ENCODE data around the gene TMEM184A. TPM values are rescaled to one million over a fixed set of nuclear protein-coding genes. Genes with fewer than 3 reads are reported as not detected.

Gene TMEM184A
- polyA plus RNA-seq, 2 of the 4 experiments (the other 2 are of a cell fraction), result 14.3 to 18.4 TPM

DNA sequence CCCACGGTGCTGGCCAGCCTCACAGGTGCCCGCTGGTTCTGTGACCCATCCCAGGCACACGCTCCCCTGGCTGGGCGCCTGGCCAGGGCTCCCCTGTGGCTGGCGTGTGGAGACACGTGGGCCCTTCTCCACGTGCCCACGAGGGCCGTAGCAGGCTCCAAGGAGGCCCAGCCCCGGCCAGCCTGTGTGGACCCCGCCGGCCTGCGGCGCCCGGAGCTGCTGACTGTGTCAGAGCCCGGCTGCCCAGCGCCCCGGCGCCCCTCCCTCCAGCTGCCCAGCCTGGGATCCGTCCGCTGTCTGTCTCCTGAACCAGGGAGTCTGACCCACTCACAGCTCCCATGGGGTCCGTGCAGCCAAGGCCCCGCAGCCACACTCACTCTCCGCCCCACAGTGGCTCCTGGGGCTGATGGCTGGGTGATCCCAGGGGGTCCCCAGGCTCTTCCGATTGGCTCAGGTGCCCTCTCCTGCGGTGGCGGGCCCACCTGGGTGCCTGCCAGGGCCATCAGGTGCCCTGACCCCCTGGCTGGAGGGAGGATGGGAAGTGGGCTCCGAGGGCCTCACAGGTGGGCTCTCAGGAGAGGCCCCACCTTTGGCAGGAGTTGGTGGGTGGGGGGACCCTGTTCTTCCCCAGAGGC, 9.6 kb downstream of the TMEM184A start:
- 85% methylated on average over 17 of the region's 28 CpGs for WGBS (ENCODE audit: missing lambda C conversion rate)
- no peak for FAIRE-seq
- TF ChIP-seq JUN (IDR thresholded peaks at IDR 0.05) (0 out of 5 replicates have a peak, but pooled peaks of 1 of the 2 experiments have one; percentile 25), POLR2AphosphoS2 (conservative IDR thresholded peaks at IDR 0.05; ENCODE audit: low read length) (0 out of 2 replicates have a peak, but pooled peaks have one; percentile 25), EP300 (IDR thresholded peaks at IDR 0.05) (no peak), TFCP2L1 (CRISPR knock-in tag; IDR thresholded peaks at IDR 0.05) (peak; percentile 67; the same call in 1 of the 2 replicates), HOXB13 (CRISPR knock-in tag; IDR thresholded peaks at IDR 0.05; ENCODE audit: low read depth) (no peak)
- peak overlapping the region; percentile 97 to 98; a peak in 5 of 6 replicates for H3K27ac ChIP-seq
- peak in 1 of 2 experiments; percentile 59 for DNase-seq (ENCODE audit: low read depth in 1 of 2, low spot score in 1 of 2)
- H3K4me3 ChIP-seq, result no peak overlapping the region
- H3K9me3 ChIP-seq, result no peaks in the 10 kb centered on the region
- H3K4me2 ChIP-seq, result no peak overlapping the region; the same call in 2 of the 3 replicates
- ChIA-PET CTCF (interaction anchor here (1.5 to 18.4 kb wide), 3 partner anchors 10 to 37 kb away, joined by 3 to 204 read pairs (median 5); partner anchors contain the start of gene TMEM184A), POLR2A (interaction anchor here (4.3 kb wide), 1 partner anchor 9 kb away, joined by 24 read pairs; the partner anchor contains the start of gene TMEM184A)
- peaks cover 67% of the 10 kb centered on the region for H3K4me1 ChIP-seq
- ATAC-seq, result peak; percentile 1 to 3; a peak in 4 of 6 replicates

DNA sequence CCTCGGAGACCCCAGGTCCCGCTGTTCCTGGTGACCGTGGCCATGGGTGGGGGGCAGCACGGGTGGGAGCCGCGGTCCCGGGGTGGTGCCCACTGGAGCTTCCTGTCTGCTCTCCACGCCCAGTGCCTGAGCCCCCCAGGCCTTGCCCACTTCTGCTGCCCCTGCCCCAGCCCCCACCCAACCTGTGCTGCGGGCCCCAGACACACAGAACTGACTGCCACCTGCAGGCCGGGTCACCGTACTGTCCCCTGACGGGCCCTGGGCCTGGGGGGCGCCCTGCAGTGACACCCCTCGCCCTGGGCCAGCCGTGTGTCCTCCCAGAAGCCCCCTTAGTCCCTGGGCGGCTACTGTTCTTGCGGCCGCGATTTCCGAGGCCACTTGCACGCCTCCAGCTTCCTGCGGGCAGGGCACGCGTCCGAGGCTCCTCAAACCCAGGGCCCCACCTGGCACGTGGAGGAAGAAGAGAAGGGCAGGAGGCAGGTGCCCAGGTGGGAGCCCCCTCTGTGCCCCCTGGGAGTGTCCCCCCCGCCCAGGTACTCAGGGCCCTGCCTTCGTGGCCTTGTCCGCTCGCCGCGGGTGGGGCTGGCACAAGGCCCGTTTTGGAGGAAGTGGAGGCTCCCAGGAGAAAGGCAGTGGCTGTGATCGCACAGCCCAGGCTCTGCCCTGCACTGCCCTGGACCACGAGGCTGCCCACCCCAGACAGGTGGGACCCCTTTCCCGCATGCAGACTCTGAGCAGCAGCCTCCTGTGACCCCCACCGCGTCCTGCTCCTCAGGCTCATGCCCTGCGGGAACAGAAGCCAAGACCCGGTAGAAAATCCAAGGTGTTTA, 10.4 kb downstream of the TMEM184A start:
- ChIA-PET CTCF (interaction anchor here (0.6 to 18.4 kb wide), 7 partner anchors 9 to 40 kb away, joined by 3 to 204 read pairs (median 5); partner anchors contain the start of gene TMEM184A), POLR2A (interaction anchor here (4.3 kb wide), 1 partner anchor 10 kb away, joined by 24 read pairs; the partner anchor contains the start of gene TMEM184A)
- ATAC-seq, result peak; percentile 1 to 3; a peak in 3 of 6 replicates
- Histone ChIP-seq H3K9me3 (no peaks in the 10 kb centered on the region), H3K4me1 (peaks cover 75% of the 10 kb centered on the region), H3K4me2 (no peak overlapping the region; the same call in 2 of the 3 replicates), H3K4me3 (no peak overlapping the region), H3K27ac (peak overlapping the region; percentile 97 to 98; a peak in 5 of 6 replicates)
- DNase-seq (ENCODE audit: low read depth in 1 of 2, low spot score in 1 of 2), result peak in 1 of 2 experiments; percentile 55
- whole genome bisulfite sequencing (ENCODE audit: missing lambda C conversion rate), result 87% methylated on average over 18 of the region's 40 CpGs
- FAIRE-seq, result no peak
- TF ChIP-seq POLR2AphosphoS2 (conservative IDR thresholded peaks at IDR 0.05; ENCODE audit: low read length) (peak; percentile 62), HEYL (CRISPR knock-in tag; IDR thresholded peaks at IDR 0.05) (no peak), GATA3 (IDR thresholded peaks at IDR 0.05; ENCODE audit: borderline replicate concordance) (no peak), MAFK (IDR thresholded peaks at IDR 0.05; ENCODE audit: partially characterized antibody) (no peak), HOXB5 (CRISPR knock-in tag; IDR thresholded peaks at IDR 0.05) (no peak), HDAC2 (IDR thresholded peaks at IDR 0.05) (no peak), NFE2L2 (conservative IDR thresholded peaks at IDR 0.05; ENCODE audit: low read length) (no peak), ZNF302 (CRISPR knock-in tag; IDR thresholded peaks at IDR 0.05) (no peak), ZFP36 (IDR thresholded peaks at IDR 0.05; ENCODE audit: borderline replicate concordance, partially characterized antibody) (no peak), MYC (IDR thresholded peaks at IDR 0.05; ENCODE audit: borderline replicate concordance, low read length) (no peak), JUN (IDR thresholded peaks at IDR 0.05) (peak in 1 of 2 experiments; percentile 29; a peak in 1 of 5 replicates), ZC3H11A (IDR thresholded peaks at IDR 0.05) (no peak), CHD4 (IDR thresholded peaks at IDR 0.05; ENCODE audit: borderline replicate concordance) (no peak), HOXA7 (CRISPR knock-in tag; IDR thresholded peaks at IDR 0.05) (no peak), RCOR1 (IDR thresholded peaks at IDR 0.05; ENCODE audit: low read depth, low read length) (no peak), RAD21 (conservative IDR thresholded peaks at IDR 0.05 in 1 of 2, IDR thresholded peaks at IDR 0.05 in 1 of 2) (peak; percentile 24 to 28; a peak in 2 of 5 replicates), KDM5A (IDR thresholded peaks at IDR 0.05) (no peak), POLR2A (IDR thresholded peaks at IDR 0.05; ENCODE audit: low read length) (no peak), CHD2 (IDR thresholded peaks at IDR 0.05; ENCODE audit: low read length, partially characterized antibody) (no peak)
- TF ChIP-seq, protein P1, sequence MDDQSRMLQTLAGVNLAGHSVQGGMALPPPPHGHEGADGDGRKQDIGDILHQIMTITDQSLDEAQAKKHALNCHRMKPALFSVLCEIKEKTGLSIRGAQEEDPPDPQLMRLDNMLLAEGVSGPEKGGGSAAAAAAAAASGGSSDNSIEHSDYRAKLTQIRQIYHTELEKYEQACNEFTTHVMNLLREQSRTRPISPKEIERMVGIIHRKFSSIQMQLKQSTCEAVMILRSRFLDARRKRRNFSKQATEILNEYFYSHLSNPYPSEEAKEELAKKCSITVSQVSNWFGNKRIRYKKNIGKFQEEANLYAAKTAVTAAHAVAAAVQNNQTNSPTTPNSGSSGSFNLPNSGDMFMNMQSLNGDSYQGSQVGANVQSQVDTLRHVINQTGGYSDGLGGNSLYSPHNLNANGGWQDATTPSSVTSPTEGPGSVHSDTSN (IDR thresholded peaks at IDR 0.05), result no peak; the same call in 1 of the 2 replicates
- TF ChIP-seq, protein P2, sequence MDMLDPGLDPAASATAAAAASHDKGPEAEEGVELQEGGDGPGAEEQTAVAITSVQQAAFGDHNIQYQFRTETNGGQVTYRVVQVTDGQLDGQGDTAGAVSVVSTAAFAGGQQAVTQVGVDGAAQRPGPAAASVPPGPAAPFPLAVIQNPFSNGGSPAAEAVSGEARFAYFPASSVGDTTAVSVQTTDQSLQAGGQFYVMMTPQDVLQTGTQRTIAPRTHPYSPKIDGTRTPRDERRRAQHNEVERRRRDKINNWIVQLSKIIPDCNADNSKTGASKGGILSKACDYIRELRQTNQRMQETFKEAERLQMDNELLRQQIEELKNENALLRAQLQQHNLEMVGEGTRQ (IDR thresholded peaks at IDR 0.05), result no peak
- TF ChIP-seq, protein P3, sequence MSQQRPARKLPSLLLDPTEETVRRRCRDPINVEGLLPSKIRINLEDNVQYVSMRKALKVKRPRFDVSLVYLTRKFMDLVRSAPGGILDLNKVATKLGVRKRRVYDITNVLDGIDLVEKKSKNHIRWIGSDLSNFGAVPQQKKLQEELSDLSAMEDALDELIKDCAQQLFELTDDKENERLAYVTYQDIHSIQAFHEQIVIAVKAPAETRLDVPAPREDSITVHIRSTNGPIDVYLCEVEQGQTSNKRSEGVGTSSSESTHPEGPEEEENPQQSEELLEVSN (IDR thresholded peaks at IDR 0.05; ENCODE audit: borderline replicate concordance, low read depth), result no peak
- TF ChIP-seq, protein P4, sequence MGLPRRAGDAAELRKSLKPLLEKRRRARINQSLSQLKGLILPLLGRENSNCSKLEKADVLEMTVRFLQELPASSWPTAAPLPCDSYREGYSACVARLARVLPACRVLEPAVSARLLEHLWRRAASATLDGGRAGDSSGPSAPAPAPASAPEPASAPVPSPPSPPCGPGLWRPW (IDR thresholded peaks at IDR 0.05), result no peak
- TF ChIP-seq, protein P5, sequence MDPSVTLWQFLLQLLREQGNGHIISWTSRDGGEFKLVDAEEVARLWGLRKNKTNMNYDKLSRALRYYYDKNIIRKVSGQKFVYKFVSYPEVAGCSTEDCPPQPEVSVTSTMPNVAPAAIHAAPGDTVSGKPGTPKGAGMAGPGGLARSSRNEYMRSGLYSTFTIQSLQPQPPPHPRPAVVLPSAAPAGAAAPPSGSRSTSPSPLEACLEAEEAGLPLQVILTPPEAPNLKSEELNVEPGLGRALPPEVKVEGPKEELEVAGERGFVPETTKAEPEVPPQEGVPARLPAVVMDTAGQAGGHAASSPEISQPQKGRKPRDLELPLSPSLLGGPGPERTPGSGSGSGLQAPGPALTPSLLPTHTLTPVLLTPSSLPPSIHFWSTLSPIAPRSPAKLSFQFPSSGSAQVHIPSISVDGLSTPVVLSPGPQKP (IDR thresholded peaks at IDR 0.05; ENCODE audit: low read depth, low read length), result no peak
- TF ChIP-seq, protein P6, sequence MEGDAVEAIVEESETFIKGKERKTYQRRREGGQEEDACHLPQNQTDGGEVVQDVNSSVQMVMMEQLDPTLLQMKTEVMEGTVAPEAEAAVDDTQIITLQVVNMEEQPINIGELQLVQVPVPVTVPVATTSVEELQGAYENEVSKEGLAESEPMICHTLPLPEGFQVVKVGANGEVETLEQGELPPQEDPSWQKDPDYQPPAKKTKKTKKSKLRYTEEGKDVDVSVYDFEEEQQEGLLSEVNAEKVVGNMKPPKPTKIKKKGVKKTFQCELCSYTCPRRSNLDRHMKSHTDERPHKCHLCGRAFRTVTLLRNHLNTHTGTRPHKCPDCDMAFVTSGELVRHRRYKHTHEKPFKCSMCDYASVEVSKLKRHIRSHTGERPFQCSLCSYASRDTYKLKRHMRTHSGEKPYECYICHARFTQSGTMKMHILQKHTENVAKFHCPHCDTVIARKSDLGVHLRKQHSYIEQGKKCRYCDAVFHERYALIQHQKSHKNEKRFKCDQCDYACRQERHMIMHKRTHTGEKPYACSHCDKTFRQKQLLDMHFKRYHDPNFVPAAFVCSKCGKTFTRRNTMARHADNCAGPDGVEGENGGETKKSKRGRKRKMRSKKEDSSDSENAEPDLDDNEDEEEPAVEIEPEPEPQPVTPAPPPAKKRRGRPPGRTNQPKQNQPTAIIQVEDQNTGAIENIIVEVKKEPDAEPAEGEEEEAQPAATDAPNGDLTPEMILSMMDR (IDR thresholded peaks at IDR 0.05), result no peak; the same call in 2 of the 3 replicates

Data from A549 (cell line).